Heart right ventricle (tissue), 16 donors: ENCODE data around the gene TMPO. TPM values are rescaled to one million over a fixed set of nuclear protein-coding genes. Genes with fewer than 3 reads are reported as not detected.
"Not testable (repeated sequence)": the region's sequence is repeated elsewhere in the genome, so short reads cannot be mapped to it uniquely, and the experiment has no call there.

Experiments
- ATAC-seq, 8 donors: fragments of 200-7000 bp; cut with Tn5 transposase; one replicate each; pipeline ENCODE4 v1.9.1; 2020; ENCODE audit warnings: mild to moderate bottlenecking in 8 of 8, moderate library complexity in 8 of 8, moderate number of reproducible peaks in 1 of 8
- DNase-seq, 2 donors: peaks; one replicate each; pipeline ENCODE4 v3.0.0-alpha.2; 2020
- H3K27ac ChIP-seq, 10 donors: fragments of 200-600 bp; sonication (generic) in 2 of 10; one replicate each; pipeline versions ENCODE4 v1.5.0 to v1.8.0; 2020 to 2022; ENCODE audit warnings: mild to moderate bottlenecking in 3 of 10
- H3K27me3 ChIP-seq, 7 donors: fragments of 200-600 bp; one replicate each; pipeline ENCODE4 v1.8.0; 2021 to 2022; ENCODE audit warnings: mild to moderate bottlenecking in 2 of 7
- H3K36me3 ChIP-seq, 9 donors: fragments of 200-600 bp; sonication (generic) in 1 of 9; one replicate each; pipeline versions ENCODE4 v1.5.0 to v1.8.0; 2020 to 2022; ENCODE audit warnings: mild to moderate bottlenecking in 2 of 9
- H3K4me1 ChIP-seq, 9 donors: fragments of 200-600 bp; sonication (generic) in 1 of 9; one replicate each; pipeline versions ENCODE4 v1.5.0 to v1.8.0; 2020 to 2022; ENCODE audit warnings: mild to moderate bottlenecking in 4 of 9
- H3K4me3 ChIP-seq, 10 donors: fragments of 200-600 bp; sonication (generic) in 2 of 10; one replicate each; pipeline versions ENCODE4 v1.5.0 to v1.8.0; 2020 to 2022; ENCODE audit warnings: mild to moderate bottlenecking in 7 of 10, moderate library complexity in 2 of 10
- H3K9me3 ChIP-seq, 11 donors: fragments of 200-600 bp in 10 of 11; sonication (generic) in 2 of 11; one replicate each; pipeline versions ENCODE4 v1.5.0 to v1.8.0; 2013 to 2022; ENCODE audit warnings: mild to moderate bottlenecking in 2 of 11, control low read depth in 1 of 11, moderate library complexity in 1 of 11
- CTCF ChIP-seq, 9 donors: fragments of 200-600 bp; sonication (generic) in 2 of 9; IDR thresholded peaks; one replicate each; pipeline versions ENCODE4 v1.5.0 to v1.8.0; 2021 to 2022; ENCODE audit warnings: antibody characterized with exemption in 9 of 9, mild to moderate bottlenecking in 5 of 9, moderate library complexity in 1 of 9
- WGBS, 2 donors: extraction: QIAGEN DNeasy Blood & Tissue Kit; methylation state at CpG; one replicate each; pipeline ENCODE4 v1.1.7; 2013; ENCODE audit warnings: inconsistent platforms in 1 of 2; 5-methylcytosine and 5-hydroxymethylcytosine counted together
- intact Hi-C, 10 donors: fragments of 100-400 bp; cut with DNase I; formaldehyde crosslinking; loops; one replicate each; pipeline versions ENCODE4 v1.11.1 to v1.14.2; 2022
- polyA plus RNA-seq, 2 donors: library from polyadenylated mRNA; stranded (reverse); fragments of 200-250 nt; gene quantifications; one replicate each; pipeline ENCODE4 v1.2.3, GENCODE V29; 2013
- total RNA-seq, 10 donors: library from RNA; stranded (reverse); fragmentation: NEBNext Ultra II Directional in 3 of 10; extraction: Animal tissue kit (Norgen Biotek cat#: 25700) in 3 of 10; gene quantifications; one replicate each; pipeline versions ENCODE4 v1.2.1 to v1.2.4, GENCODE V29; 2021 to 2023
- donor health status: Arrhythmogenic right ventricular cardiomyopathy.
- donor health status: ischemic (EF 13 %, LVEDD 7.1; RV severe dilation, severe dysfunction).
- donor health status: healthy with polysubstance abuse.
- donor health status: DM: no; HTN: yes; CAD: no.
- donor health status: DM: no; HTN: no; CAD: no.
- donor health status: ischemic (EF 25% LVEDD 6.9; RV normal size, moderate dysfunction).
- donor health status: ischemic (EF 25% LVEDD 5.7; RV mildly dilated, moderate dysfunction).
- donor health status: healthy.
- donor health status: DM: yes; HTN: yes; CAD: no.
- donor health status: Ischemic cardiomyopathy.
- donor health status: ischemic (EF 35%, LVEDD 5.7; RV mildly dilated, moderate dysfunction).
- donor health status: nonischemic (EF 11% LVEDD 7.7; RV severe dilation, severe dysfunction).
- donor health status: DM: yes; HTN: yes; CAD: no.
- donor health status: PGD.
- donor health status: ischemic (EF 29% LVEDD 5.4; RV normal size, mild dysfunction).
- donor health status: nonischemic (EF 23%, LVEDD 6.1; RV moderate dilation, normal function).

TMPO gene
- total and polyA plus RNA-seq, 12 donors, result 9.1 to 27.6 (median 12.8) TPM

- Histone ChIP-seq H3K27me3 (no peaks in the 10 kb centered on the region), H3K9me3 (peaks cover 0 to 6% (median 0%) of the 10 kb centered on the region in 11 donors), H3K4me1 (peaks cover 0 to 18% (median 10%) of the 10 kb centered on the region in 9 donors), H3K4me3 (no peak overlapping the region), H3K36me3 (no peaks in the 10 kb centered on the region), H3K27ac (no peak overlapping the region)
- DNase-seq (no peak), ATAC-seq (no peak)
- intact Hi-C loops, result loop anchor here in 1 of 10 donors (10.0 kb wide), 1 partner anchor 64 kb away; no protein-coding TSS in a partner anchor
- 96 to 99% methylated on average over 3 of the region's 3 CpGs for WGBS, 2 donors
- no peak for TF ChIP-seq CTCF (IDR thresholded peaks at IDR 0.05)
These were observed 26.2 kb upstream of the TMPO start for GRCh38 chr12:98489176-98489575.

- Histone ChIP-seq H3K36me3 (no peaks in the 10 kb centered on the region), H3K4me3 (peak overlapping the region in 5 of 10 donors; percentile 6 to 25 (median 16)), H3K27ac (peak overlapping the region in 8 of 10 donors; percentile 20 to 73 (median 58)), H3K4me1 (peaks cover 0 to 18% (median 10%) of the 10 kb centered on the region in 9 donors), H3K27me3 (no peaks in the 10 kb centered on the region), H3K9me3 (no peaks in the 10 kb centered on the region)
- intact Hi-C loops, result loop anchor here in 9 of 10 donors (1.0 to 2.0 kb wide), 3 partner anchors 24 to 26 kb away; partner anchors contain the start of gene TMPO (in 5 of the 9)
- DNase-seq, result peak; percentile 79 to 88
- peak; percentile 75 to 93 (median 91) for ATAC-seq
- WGBS, 2 donors, result 27% methylated on average over 14 of the region's 14 CpGs
- peak; percentile 86 to 94 (median 87) for TF ChIP-seq CTCF (IDR thresholded peaks at IDR 0.05)
These were observed 24.6 kb upstream of the TMPO start for GRCh38 chr12:98490501-98491453.

GRCh38 chr12:98492580-98493140, 22.7 kb upstream of the TMPO start:
- no peak for TF ChIP-seq CTCF (IDR thresholded peaks at IDR 0.05)
- no peaks in the 10 kb centered on the region for H3K36me3 ChIP-seq
- no peak overlapping the region for H3K4me3 ChIP-seq
- WGBS, 2 donors, result 66 to 67% methylated on average over 4 of the region's 4 CpGs
- no peaks in the 10 kb centered on the region for H3K9me3 ChIP-seq
- DNase-seq (no peak), ATAC-seq (no peak)
- H3K27me3 ChIP-seq, result no peaks in the 10 kb centered on the region
- intact Hi-C loops, result no loop called here
- peaks cover 0 to 18% (median 10%) of the 10 kb centered on the region in 9 donors for H3K4me1 ChIP-seq
- H3K27ac ChIP-seq, result no peak overlapping the region

GRCh38 chr12:98501266-98501629, 14.1 kb upstream of the TMPO start:
- H3K27ac ChIP-seq, DNase-seq, H3K4me3 ChIP-seq, H3K36me3 ChIP-seq, ATAC-seq, H3K9me3 ChIP-seq, H3K27me3 ChIP-seq: not testable (repeated sequence)
- 97 to 99% methylated on average over 15 of the region's 15 CpGs for WGBS, 2 donors
- intact Hi-C loops, result loop anchor here in 1 of 10 donors (5.0 kb wide), 1 partner anchor 91 kb away; the partner anchor contains the start of gene SLC25A3
- peaks cover 0 to 15% (median 0%) of the 10 kb centered on the region in 9 donors for H3K4me1 ChIP-seq
